ENCODE results near the gene ATG4A.

Gene ATG4A

GRCh38 chrX:108132876-108133275 lies 41.3 kb downstream of the ATG4A start:
- TF ChIP-seq GATA2 (IDR thresholded peaks at IDR 0.05; ENCODE audit: low read depth, low read length) (no peak), GATA3 (IDR thresholded peaks at IDR 0.05; ENCODE audit: low read depth, low read length) (no peak)

- TF ChIP-seq GATA3 (IDR thresholded peaks at IDR 0.05; ENCODE audit: low read depth, low read length) (no peak), GATA2 (IDR thresholded peaks at IDR 0.05; ENCODE audit: low read depth, low read length) (no peak)
Measured at GRCh38 chrX:108134724-108135123, 43.1 kb downstream of the ATG4A start.

- TF ChIP-seq GATA2 (IDR thresholded peaks at IDR 0.05; ENCODE audit: low read depth, low read length) (no peak), GATA3 (IDR thresholded peaks at IDR 0.05; ENCODE audit: low read depth, low read length) (no peak)
Measured at GRCh38 chrX:108138814-108139702, 47.5 kb downstream of the ATG4A start.

GRCh38 chrX:108148524-108148923 lies 56.9 kb downstream of the ATG4A start:
- no peak for TF ChIP-seq GATA3 (IDR thresholded peaks at IDR 0.05; ENCODE audit: low read depth, low read length)
- TF ChIP-seq GATA2 (IDR thresholded peaks at IDR 0.05; ENCODE audit: low read depth, low read length), result no peak

- TF ChIP-seq GATA2 (IDR thresholded peaks at IDR 0.05; ENCODE audit: low read depth, low read length), result no peak
- no peak for TF ChIP-seq GATA3 (IDR thresholded peaks at IDR 0.05; ENCODE audit: low read depth, low read length)
Measured at GRCh38 chrX:108156082-108156481, 64.5 kb downstream of the ATG4A start.

GRCh38 chrX:108156934-108157466 lies 65.4 kb downstream of the ATG4A start:
- TF ChIP-seq GATA2 (IDR thresholded peaks at IDR 0.05; ENCODE audit: low read depth, low read length) (no peak), GATA3 (IDR thresholded peaks at IDR 0.05; ENCODE audit: low read depth, low read length) (no peak)

- TF ChIP-seq GATA3 (IDR thresholded peaks at IDR 0.05; ENCODE audit: low read depth, low read length), result no peak
- TF ChIP-seq GATA2 (IDR thresholded peaks at IDR 0.05; ENCODE audit: low read depth, low read length), result no peak
Measured at GRCh38 chrX:108157628-108158027, 66.0 kb downstream of the ATG4A start.

GRCh38 chrX:108159028-108159670 lies 67.6 kb downstream of the ATG4A start:
- TF ChIP-seq GATA2 (IDR thresholded peaks at IDR 0.05; ENCODE audit: low read depth, low read length) (no peak), GATA3 (IDR thresholded peaks at IDR 0.05; ENCODE audit: low read depth, low read length) (no peak)

- no peak for TF ChIP-seq GATA2 (IDR thresholded peaks at IDR 0.05; ENCODE audit: low read depth, low read length)
- TF ChIP-seq GATA3 (IDR thresholded peaks at IDR 0.05; ENCODE audit: low read depth, low read length), result no peak
Measured at GRCh38 chrX:108160309-108160708, 68.7 kb downstream of the ATG4A start.

- TF ChIP-seq GATA3 (IDR thresholded peaks at IDR 0.05; ENCODE audit: low read depth, low read length), result no peak
- TF ChIP-seq GATA2 (IDR thresholded peaks at IDR 0.05; ENCODE audit: low read depth, low read length), result no peak
Measured at GRCh38 chrX:108162265-108162664, 70.7 kb downstream of the ATG4A start.

- TF ChIP-seq GATA3 (IDR thresholded peaks at IDR 0.05; ENCODE audit: low read depth, low read length) (no peak), GATA2 (IDR thresholded peaks at IDR 0.05; ENCODE audit: low read depth, low read length) (no peak)
Measured at GRCh38 chrX:108163333-108164082, 71.9 kb downstream of the ATG4A start.

- TF ChIP-seq GATA2 (IDR thresholded peaks at IDR 0.05; ENCODE audit: low read depth, low read length), result no peak
- no peak for TF ChIP-seq GATA3 (IDR thresholded peaks at IDR 0.05; ENCODE audit: low read depth, low read length)
Measured at GRCh38 chrX:108165383-108166111, 74.0 kb downstream of the ATG4A start.

GRCh38 chrX:108167211-108167872 lies 75.8 kb downstream of the ATG4A start:
- no peak for TF ChIP-seq GATA3 (IDR thresholded peaks at IDR 0.05; ENCODE audit: low read depth, low read length)
- TF ChIP-seq GATA2 (IDR thresholded peaks at IDR 0.05; ENCODE audit: low read depth, low read length), result no peak
